BLaER1 treated with 17β-estradiol and CSF1 and Interleukin-3, amounts not matched to agents 10 nM and 100 nM (cell line): Measurements from ENCODE around the gene RNF40.

Experiments used
- H3K27ac ChIP-seq, 11 experiments: shearing (Covaris generic); formaldehyde crosslinking; 2 replicates each; pipeline ENCODE4 v1.8.1; 2022
- H3K27me3 ChIP-seq, 11 experiments: shearing (Covaris generic); formaldehyde crosslinking; 2 replicates each; pipeline ENCODE4 v1.8.1; 2022
- H3K36me3 ChIP-seq, 11 experiments: shearing (Covaris generic); formaldehyde crosslinking; 2 replicates each; pipeline ENCODE4 v1.8.1; 2022
- H3K4me1 ChIP-seq, 10 experiments: shearing (Covaris generic); formaldehyde crosslinking; 2 replicates each; pipeline ENCODE4 v1.8.1; 2022
- H3K4me2 ChIP-seq, 11 experiments: shearing (Covaris generic); formaldehyde crosslinking; 2 replicates each; pipeline ENCODE4 v1.8.1; 2022
- H3K4me3 ChIP-seq, 10 experiments: shearing (Covaris generic); formaldehyde crosslinking; 2 replicates each; pipeline ENCODE4 v1.8.1; 2022
- H3K9ac ChIP-seq, 11 experiments: shearing (Covaris generic); formaldehyde crosslinking; 2 replicates each; pipeline ENCODE4 v1.8.1; 2022
- H3K9me3 ChIP-seq, 11 experiments: shearing (Covaris generic); formaldehyde crosslinking; replicated peaks in 1 of 11; 2 replicates each; pipeline ENCODE4 v1.8.1; 2022
- H4K20me1 ChIP-seq, 11 experiments: shearing (Covaris generic); formaldehyde crosslinking; 2 replicates each; pipeline ENCODE4 v1.8.1; 2022
- Cebpa-rat ChIP-seq, 11 experiments: shearing (Covaris generic); IDR thresholded peaks; 2 replicates each; pipeline ENCODE4 v1.8.1; 2022

Gene RNF40

GRCh38 chr16:30785126-30786106 lies 23.3 kb downstream of the RNF40 start:
- Histone ChIP-seq H3K36me3 (peaks cover 34 to 51% (median 46%) of the 10 kb centered on the region in 11 experiments), H3K4me2 (peak overlapping the region; percentile 88 to 99 (median 97)), H3K27me3 (no peaks in the 10 kb centered on the region), H3K27ac (peak overlapping the region in 5 of 11 experiments; percentile 90 to 95 (median 92); a peak in 7 of 22 replicates), H3K9me3 (no peaks in the 10 kb centered on the region), H3K4me3 (peak overlapping the region; percentile 71 to 98 (median 91)), H4K20me1 (peaks cover 0 to 52% (median 29%) of the 10 kb centered on the region in 11 experiments; a peak in 16 of 22 replicates), H3K9ac (peak overlapping the region; percentile 89 to 97 (median 96)), H3K4me1 (peaks cover 22 to 30% (median 27%) of the 10 kb centered on the region in 10 experiments)
- TF ChIP-seq Cebpa-rat (IDR thresholded peaks at IDR 0.05), result no peak

GRCh38 chr16:30786115-30786935 lies 24.2 kb downstream of the RNF40 start:
- Histone ChIP-seq H4K20me1 (peaks cover 0 to 43% (median 26%) of the 10 kb centered on the region in 11 experiments; a peak in 14 of 22 replicates), H3K36me3 (peaks cover 28 to 42% (median 37%) of the 10 kb centered on the region in 11 experiments), H3K27ac (peak overlapping the region; percentile 85 to 95 (median 92)), H3K9ac (peak overlapping the region; percentile 89 to 97 (median 96)), H3K4me1 (peaks cover 22 to 30% (median 27%) of the 10 kb centered on the region in 10 experiments), H3K4me2 (peak overlapping the region; percentile 88 to 99 (median 97)), H3K27me3 (no peaks in the 10 kb centered on the region), H3K9me3 (no peaks in the 10 kb centered on the region), H3K4me3 (peak overlapping the region; percentile 71 to 98 (median 91))
- TF ChIP-seq Cebpa-rat (IDR thresholded peaks at IDR 0.05), result no peak

DNA sequence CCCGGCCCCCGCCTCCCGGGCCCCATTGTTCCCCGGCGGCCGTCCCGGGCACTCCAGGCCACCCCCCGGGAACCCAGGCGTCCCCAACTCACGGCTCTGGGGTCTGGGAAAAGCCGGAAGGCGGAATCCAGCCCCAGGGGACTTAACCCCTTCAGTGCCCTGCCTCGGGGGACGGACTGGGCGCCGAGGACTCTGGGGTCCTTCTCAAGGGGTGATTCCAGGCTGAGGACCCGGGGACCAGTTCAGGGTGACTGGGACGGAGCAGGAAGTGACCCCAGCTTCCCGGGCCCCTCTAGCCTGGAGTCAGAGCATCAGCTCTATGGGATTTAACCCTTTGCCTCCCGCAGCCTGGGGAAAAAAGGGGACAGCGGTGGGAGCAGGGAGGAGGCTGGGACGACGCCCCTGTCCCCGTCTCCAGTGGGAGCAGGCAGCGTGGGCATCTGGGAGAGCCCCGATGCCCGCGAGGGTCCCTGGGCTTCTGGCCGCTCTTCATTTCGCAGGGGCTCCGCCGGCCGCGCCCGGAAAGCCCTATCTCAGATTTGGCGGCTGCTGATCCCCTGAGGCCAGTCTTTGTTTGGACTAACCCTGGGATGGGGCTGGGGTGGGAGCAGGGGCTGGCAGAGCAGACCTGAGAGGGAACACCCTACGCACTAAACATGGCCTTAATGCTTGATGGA lies 25.0 kb downstream of the RNF40 start, which contains the start of gene ZNF629:
Gene ZNF629, minus strand, starts transcription at position 270 of the 677 bp plus-strand sequence. CDS start 2,723 bp downstream, outside the sequence.
- peak within 1 kb of the TSS; percentile 71 to 98 (median 91) for H3K4me3 ChIP-seq
- H3K4me2 ChIP-seq, result peak within 1 kb of the TSS; percentile 88 to 99 (median 97)
- H3K27ac ChIP-seq, result peak within 1 kb of the TSS; percentile 85 to 95 (median 92)
- no peaks in the 10 kb centered on the region for H3K27me3 ChIP-seq
- no peak for TF ChIP-seq Cebpa-rat (IDR thresholded peaks at IDR 0.05)
- no peaks in the 10 kb centered on the region for H3K9me3 ChIP-seq
- H3K36me3 ChIP-seq, result peaks cover 20 to 35% (median 29%) of the 10 kb centered on the region in 11 experiments
- H3K4me1 ChIP-seq, result peaks cover 22 to 30% (median 27%) of the 10 kb centered on the region in 10 experiments
- H4K20me1 ChIP-seq, result peaks cover 0 to 35% (median 18%) of the 10 kb centered on the region in 11 experiments; a peak in 13 of 22 replicates
- H3K9ac ChIP-seq, result peak within 1 kb of the TSS; percentile 89 to 97 (median 96)

DNA sequence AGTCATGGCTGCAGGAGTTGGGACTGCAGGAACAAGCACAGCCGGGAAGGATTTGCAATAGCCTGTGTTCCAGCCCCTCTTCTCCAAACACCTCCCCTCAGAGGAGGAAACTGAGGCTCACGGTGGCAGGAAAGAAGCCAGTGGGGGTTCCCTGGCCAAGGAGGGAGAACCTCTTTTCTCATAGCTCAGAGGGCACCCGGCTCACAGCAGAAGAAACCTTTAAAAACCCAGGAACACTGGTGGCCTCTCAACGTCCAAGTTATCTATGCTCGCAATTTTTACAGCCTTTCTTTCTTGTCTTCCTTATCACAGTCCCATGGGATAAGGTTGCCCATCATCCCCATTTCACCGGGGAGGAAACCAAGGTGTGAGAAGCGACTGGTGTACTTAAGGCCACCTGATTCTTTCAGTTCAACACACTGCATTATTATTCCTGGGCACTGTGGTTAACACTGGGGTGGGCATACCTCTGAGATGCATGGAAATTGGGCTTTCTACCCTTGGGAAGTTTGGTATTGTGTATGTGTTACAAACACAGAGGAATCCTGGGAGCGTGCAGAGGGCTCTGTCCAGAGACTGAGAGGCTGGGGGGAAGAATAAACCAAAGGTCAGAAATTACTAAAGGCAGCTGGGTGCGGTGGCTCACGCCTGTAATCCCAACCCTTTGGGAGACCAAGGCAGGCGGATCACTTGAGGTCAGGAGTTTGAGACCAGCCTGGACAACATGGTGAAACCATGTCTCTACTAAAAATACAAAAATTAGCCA lies 25.7 kb downstream of the RNF40 start:
- Histone ChIP-seq H3K4me2 (peak overlapping the region; percentile 83 to 97 (median 91)), H3K4me1 (peaks cover 22 to 30% (median 27%) of the 10 kb centered on the region in 10 experiments), H3K9me3 (no peaks in the 10 kb centered on the region), H3K4me3 (peak overlapping the region; percentile 71 to 98 (median 91)), H3K27ac (peak overlapping the region; percentile 85 to 95 (median 92)), H3K9ac (peak overlapping the region; percentile 89 to 97 (median 96)), H3K36me3 (peaks cover 13 to 28% (median 22%) of the 10 kb centered on the region in 11 experiments), H3K27me3 (no peaks in the 10 kb centered on the region), H4K20me1 (peaks cover 0 to 28% (median 11%) of the 10 kb centered on the region in 11 experiments; a peak in 12 of 22 replicates)
- no peak for TF ChIP-seq Cebpa-rat (IDR thresholded peaks at IDR 0.05)

GRCh38 chr16:30793508-30794069 lies 31.5 kb downstream of the RNF40 start:
- Histone ChIP-seq H4K20me1 (no peaks in the 10 kb centered on the region), H3K9me3 (no peaks in the 10 kb centered on the region), H3K27me3 (no peaks in the 10 kb centered on the region), H3K4me2 (no peak overlapping the region), H3K4me1 (peaks cover 0 to 4% (median 2%) of the 10 kb centered on the region in 10 experiments; a peak in 18 of 20 replicates), H3K27ac (no peak overlapping the region), H3K36me3 (no peaks in the 10 kb centered on the region), H3K4me3 (no peak overlapping the region), H3K9ac (no peak overlapping the region)
- no peak for TF ChIP-seq Cebpa-rat (IDR thresholded peaks at IDR 0.05)

- Histone ChIP-seq H3K27me3 (no peaks in the 10 kb centered on the region), H3K4me2 (no peak overlapping the region), H3K9me3 (no peaks in the 10 kb centered on the region), H3K4me1 (no peaks in the 10 kb centered on the region), H3K9ac (no peak overlapping the region), H4K20me1 (no peaks in the 10 kb centered on the region), H3K27ac (no peak overlapping the region), H3K4me3 (no peak overlapping the region), H3K36me3 (no peaks in the 10 kb centered on the region)
- TF ChIP-seq Cebpa-rat (IDR thresholded peaks at IDR 0.05), result no peak
Observed at GRCh38 chr16:30794634-30795033, 32.5 kb downstream of the RNF40 start.

GRCh38 chr16:30797670-30798309 lies 35.7 kb downstream of the RNF40 start:
- H3K36me3 ChIP-seq, result no peaks in the 10 kb centered on the region
- H3K4me2 ChIP-seq, result no peak overlapping the region
- H4K20me1 ChIP-seq, result no peaks in the 10 kb centered on the region
- H3K9me3 ChIP-seq, result no peaks in the 10 kb centered on the region
- H3K4me3 ChIP-seq, result no peak overlapping the region
- H3K9ac ChIP-seq, result no peak overlapping the region
- H3K27me3 ChIP-seq, result no peaks in the 10 kb centered on the region
- no peak for TF ChIP-seq Cebpa-rat (IDR thresholded peaks at IDR 0.05)
- no peak overlapping the region for H3K27ac ChIP-seq
- peaks cover 0 to 6% (median 0%) of the 10 kb centered on the region in 10 experiments; a peak in 6 of 20 replicates for H3K4me1 ChIP-seq
